T-helper 1 cell (primary cell): ENCODE data around the gene RBM26.

Experiments
- DNase-seq, 5 donors: peaks; one replicate each; pipeline ENCODE4 v3.0.0-alpha.2; 2012 to 2020
- total RNA-seq, 4 donors: gene quantifications; one replicate each; lab custom pipeline; 2026; lab: John Stamatoyannopoulos, UW

Gene RBM26
- 115 to 172 (median 150) reads per million in 4 donors for total RNA-seq

GRCh38 chr13:79405831-79406596 lies at the start of gene RBM26:
RBM26 (minus strand) TSS chr13:79406255; CDS start chr13:79405774, 481 bp downstream.
- peak; percentile 84 to 95 (median 90) for DNase-seq

GRCh38 chr13:79455331-79455730 lies 49.3 kb upstream of the RBM26 start:
- no peak for DNase-seq

- DNase-seq = no peak
These were observed 46.3 kb upstream of the RBM26 start for GRCh38 chr13:79452239-79452913.

- peak; percentile 45 to 90 (median 67) for DNase-seq
These were observed 45.5 kb upstream of the RBM26 start for GRCh38 chr13:79451500-79451962.

- DNase-seq = no peak
These were observed 44.1 kb upstream of the RBM26 start for GRCh38 chr13:79450110-79450509.

- peak in 1 of 5 donors; percentile 38 for DNase-seq
These were observed 42.4 kb upstream of the RBM26 start for GRCh38 chr13:79448413-79448812.

- DNase-seq = no peak
These were observed 41.7 kb upstream of the RBM26 start for GRCh38 chr13:79447741-79448140.

GRCh38 chr13:79447141-79447540 lies 41.1 kb upstream of the RBM26 start:
- no peak for DNase-seq

GRCh38 chr13:79445968-79446645 lies 40.1 kb upstream of the RBM26 start:
- DNase-seq = no peak

- DNase-seq = no peak
These were observed 36.7 kb upstream of the RBM26 start for GRCh38 chr13:79442706-79443105.

GRCh38 chr13:79442221-79442620 lies 36.2 kb upstream of the RBM26 start:
- DNase-seq = no peak

- no peak for DNase-seq
These were observed 35.0 kb upstream of the RBM26 start for GRCh38 chr13:79440958-79441528.

- no peak for DNase-seq
These were observed 33.2 kb upstream of the RBM26 start for GRCh38 chr13:79439275-79439674.

- no peak for DNase-seq
These were observed 29.5 kb upstream of the RBM26 start for GRCh38 chr13:79435561-79435990.

- no peak for DNase-seq
These were observed 28.5 kb upstream of the RBM26 start for GRCh38 chr13:79434556-79434955.

- no peak for DNase-seq
These were observed 26.9 kb upstream of the RBM26 start for GRCh38 chr13:79432992-79433391.

GRCh38 chr13:79432086-79432485 lies 26.0 kb upstream of the RBM26 start:
- no peak for DNase-seq

GRCh38 chr13:79429309-79429708 lies 23.3 kb upstream of the RBM26 start:
- no peak for DNase-seq

GRCh38 chr13:79427883-79428282 lies 21.8 kb upstream of the RBM26 start:
- no peak for DNase-seq

GRCh38 chr13:79427265-79427664 lies 21.2 kb upstream of the RBM26 start:
- no peak for DNase-seq

- DNase-seq = peak in 1 of 5 donors; percentile 50
These were observed 18.0 kb upstream of the RBM26 start for GRCh38 chr13:79423801-79424642.

- DNase-seq = no peak
These were observed 17.3 kb upstream of the RBM26 start for GRCh38 chr13:79423340-79423739.
